22Rv1 (cell line): Measurements from ENCODE around the gene JMJD4.

ENCODE experiments used
- CTCF ChIP-seq: fragments of 450-650 bp; IDR thresholded peaks from 2 replicates; pipeline ENCODE4 v1.5.1; 2017; ENCODE audit warnings: mild to moderate bottlenecking
- ZFX ChIP-seq: fragments of 450-650 bp; IDR thresholded peaks from 2 replicates; pipeline ENCODE4 v1.6.1; 2017; ENCODE audit warnings: antibody characterized with exemption, borderline replicate concordance

- TF ChIP-seq CTCF (no peak), ZFX (no peak)
Observed at GRCh38 chr1:227775841-227776240, 40.7 kb upstream of the JMJD4 start.
